ENCODE results near the gene DLG2. TPM values are rescaled to one million over a fixed set of nuclear protein-coding genes. Genes with fewer than 3 reads are reported as not detected.

The DLG2 gene
- total and polyA plus RNA-seq, 2 of the 8 experiments (the other 6 are each of a cell fraction or from before 2014, with no cell fraction given) = 1.7 to 14.3 TPM

DNA sequence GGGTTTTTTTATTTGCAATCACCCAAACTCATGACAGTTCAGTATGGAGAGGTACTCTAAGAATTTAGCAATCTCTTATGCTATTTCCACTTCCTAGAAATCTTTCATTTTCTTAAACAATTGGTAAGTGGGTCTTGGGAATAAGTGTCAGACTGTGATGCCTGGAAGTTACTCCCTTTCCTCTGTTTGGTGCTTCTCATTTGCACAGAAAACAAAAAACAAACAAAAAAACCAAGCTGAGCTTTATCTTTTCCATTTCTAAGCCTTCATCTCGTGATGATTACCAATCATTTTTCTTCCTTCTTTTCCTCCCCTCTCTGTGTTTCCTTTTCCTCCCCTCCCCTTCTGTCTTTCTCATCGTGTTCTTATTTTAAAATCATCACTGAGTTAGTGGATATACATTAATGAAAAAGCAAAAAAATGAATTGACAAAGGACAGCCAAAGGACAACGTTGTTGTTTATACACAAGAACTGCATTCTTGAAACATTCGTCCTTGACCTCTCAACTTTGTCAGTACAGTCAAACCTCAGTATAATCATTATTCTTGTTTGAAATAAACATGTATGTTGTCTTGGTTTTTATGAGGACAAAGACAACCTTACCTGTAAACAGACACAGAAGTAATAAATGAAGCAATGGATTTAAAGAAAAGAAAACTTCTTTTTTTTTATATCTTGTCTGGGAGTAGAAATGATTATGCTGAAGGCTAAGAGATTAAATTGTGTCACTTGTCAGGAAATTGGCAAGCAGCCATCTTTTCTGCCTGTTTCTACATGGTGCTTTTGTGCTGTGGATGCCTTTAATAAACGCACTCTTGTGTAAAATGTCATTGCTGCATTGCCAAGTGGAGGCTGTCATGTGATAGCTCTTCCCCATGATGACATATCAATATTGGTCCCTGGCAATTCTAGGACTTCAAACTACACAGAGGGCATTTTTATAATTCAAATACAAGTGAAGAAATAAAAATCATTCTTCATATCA, 1537.8 kb downstream of the DLG2 start (continued):
- TF ChIP-seq JUND (IDR thresholded peaks at IDR 0.05; ENCODE audit: low read length) = no peak
- no peak for TF ChIP-seq HDAC6 (IDR thresholded peaks at IDR 0.05; ENCODE audit: low read depth, low read length)
- TF ChIP-seq TAF7 (optimal IDR thresholded peaks at IDR 0.05; ENCODE audit: borderline replicate concordance, low read depth, low read length) = no peak
- TF ChIP-seq, protein P1, sequence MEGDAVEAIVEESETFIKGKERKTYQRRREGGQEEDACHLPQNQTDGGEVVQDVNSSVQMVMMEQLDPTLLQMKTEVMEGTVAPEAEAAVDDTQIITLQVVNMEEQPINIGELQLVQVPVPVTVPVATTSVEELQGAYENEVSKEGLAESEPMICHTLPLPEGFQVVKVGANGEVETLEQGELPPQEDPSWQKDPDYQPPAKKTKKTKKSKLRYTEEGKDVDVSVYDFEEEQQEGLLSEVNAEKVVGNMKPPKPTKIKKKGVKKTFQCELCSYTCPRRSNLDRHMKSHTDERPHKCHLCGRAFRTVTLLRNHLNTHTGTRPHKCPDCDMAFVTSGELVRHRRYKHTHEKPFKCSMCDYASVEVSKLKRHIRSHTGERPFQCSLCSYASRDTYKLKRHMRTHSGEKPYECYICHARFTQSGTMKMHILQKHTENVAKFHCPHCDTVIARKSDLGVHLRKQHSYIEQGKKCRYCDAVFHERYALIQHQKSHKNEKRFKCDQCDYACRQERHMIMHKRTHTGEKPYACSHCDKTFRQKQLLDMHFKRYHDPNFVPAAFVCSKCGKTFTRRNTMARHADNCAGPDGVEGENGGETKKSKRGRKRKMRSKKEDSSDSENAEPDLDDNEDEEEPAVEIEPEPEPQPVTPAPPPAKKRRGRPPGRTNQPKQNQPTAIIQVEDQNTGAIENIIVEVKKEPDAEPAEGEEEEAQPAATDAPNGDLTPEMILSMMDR (IDR thresholded peaks at IDR 0.05; ENCODE audit: control extremely low read depth in 1 of 3, insufficient read depth in 1 of 3, low read depth in 1 of 3, low read length in 3 of 3) = no peak
- TF ChIP-seq KDM5A (IDR thresholded peaks at IDR 0.05; ENCODE audit: low read length) = no peak
